Measurements from ENCODE around the gene DGCR2.
"Not testable (repeated sequence)": the region's sequence is repeated elsewhere in the genome, so short reads cannot be mapped to it uniquely, and the experiment has no call there.

The DGCR2 gene

DNA sequence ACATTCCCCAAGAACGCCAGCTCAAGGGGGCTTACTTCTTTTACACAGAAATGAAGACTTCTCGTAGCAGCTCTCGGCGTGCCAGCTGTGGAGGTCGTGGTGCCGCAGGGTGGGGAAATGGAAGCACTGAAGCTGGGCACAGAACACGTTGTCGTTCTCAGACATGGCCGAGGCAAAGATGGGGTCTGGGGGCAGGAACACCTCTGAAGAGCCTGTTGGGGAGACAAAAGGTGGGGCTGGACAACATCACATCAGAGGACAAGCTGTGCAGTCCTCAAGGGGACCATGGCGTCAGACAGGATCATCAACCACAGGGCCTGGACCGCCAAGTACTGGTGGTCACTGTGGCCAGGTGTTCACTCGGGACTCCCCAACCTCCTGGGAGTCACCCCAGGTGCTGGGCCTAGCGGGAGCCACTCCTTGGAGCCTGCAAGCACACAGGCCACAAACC is 65.2 kb downstream of the DGCR2 start:
- no peak for DNase-seq

DNA sequence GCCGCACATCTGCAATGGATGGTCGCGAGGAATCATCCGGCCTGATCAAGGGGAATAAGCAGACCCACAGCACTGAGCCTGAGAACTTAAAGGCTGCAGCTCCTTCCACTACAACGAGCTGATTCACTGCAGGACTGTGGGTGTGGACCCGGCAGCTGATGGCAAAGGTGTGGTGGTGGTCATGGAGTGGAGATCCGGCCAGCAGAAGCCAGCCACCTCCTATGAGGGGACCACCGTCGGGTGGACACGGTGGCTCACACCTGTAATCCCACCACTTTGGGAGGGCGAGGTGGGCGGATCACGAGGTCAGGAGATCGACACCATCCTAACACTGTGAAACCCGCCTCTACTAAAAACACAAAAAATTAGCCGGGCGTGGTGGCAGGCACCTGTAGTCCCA is 66.4 kb downstream of the DGCR2 start:
- DNase-seq, result no peak

DNA sequence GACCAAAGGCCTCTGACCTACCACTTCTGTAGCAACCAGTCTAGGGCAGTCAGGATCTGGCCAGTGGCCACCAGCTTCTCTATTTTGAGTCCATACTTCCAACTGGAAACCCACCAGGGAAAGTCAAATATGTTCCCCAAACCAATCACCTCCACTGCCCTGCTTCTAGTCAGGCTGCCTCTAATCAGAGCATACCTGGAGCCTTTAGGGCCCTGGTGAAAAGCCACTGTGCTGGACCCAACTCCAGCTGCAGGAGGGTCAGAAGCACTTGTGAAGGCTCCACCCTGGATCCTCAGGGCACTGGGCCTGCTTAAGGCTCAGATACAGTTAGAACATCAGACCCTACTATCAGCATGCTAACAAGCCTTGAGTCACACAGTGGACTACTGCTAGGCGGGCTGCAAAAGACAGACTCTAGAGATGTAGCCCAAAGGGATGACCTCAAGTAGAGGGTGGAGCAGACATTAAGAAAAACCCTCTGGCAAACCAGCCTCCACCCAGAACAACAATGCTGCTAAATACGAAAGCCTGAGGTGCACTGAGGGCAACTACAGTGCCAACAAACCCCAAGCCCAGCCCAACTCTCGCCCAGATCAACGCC is 69.2 kb downstream of the DGCR2 start:
- no peak for DNase-seq

GRCh38 chr22:19051381-19052072 is 70.7 kb downstream of the DGCR2 start:
- no peak for DNase-seq

GRCh38 chr22:19050847-19051246 is 71.4 kb downstream of the DGCR2 start:
- not testable (repeated sequence) for DNase-seq

DNA sequence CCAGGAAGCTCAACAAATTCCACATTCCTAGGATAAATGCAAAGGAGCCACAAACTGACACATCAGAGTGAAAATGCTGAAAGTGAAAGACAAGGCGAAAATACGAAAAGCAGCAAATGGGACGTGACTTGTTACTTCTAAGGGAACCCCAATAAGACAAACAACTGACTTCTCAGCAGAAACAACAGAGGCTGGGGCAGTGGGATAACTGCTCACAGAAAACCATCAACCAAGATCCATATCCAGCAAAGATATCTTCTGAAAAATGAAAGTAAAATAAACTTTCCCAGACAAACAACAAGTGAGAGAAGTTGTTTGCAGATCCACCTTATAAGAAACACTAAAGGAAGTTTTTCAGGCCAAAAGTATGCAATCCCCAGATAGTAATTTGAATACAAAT is 72.1 kb downstream of the DGCR2 start:
- DNase-seq, result no peak

DNA sequence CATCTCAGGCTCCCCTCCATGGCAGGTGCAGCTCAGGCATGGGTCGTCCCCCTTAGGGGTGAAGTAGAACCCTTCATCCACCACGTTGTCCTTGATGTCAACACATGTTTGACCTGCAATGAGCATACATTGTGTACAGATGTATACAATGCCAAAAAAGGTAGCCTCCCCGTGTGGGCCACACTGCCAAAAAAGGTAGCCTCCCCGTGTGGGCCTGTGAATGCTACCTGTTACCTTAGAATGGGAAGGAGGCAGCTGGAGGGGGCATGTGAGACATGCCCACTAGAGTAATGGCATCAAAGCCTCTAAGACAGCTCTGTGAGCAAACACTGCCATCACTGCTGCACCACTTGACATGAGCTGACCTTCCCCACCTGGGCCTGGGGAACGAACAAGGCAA is 73.7 kb downstream of the DGCR2 start:
- no peak for DNase-seq

DNA sequence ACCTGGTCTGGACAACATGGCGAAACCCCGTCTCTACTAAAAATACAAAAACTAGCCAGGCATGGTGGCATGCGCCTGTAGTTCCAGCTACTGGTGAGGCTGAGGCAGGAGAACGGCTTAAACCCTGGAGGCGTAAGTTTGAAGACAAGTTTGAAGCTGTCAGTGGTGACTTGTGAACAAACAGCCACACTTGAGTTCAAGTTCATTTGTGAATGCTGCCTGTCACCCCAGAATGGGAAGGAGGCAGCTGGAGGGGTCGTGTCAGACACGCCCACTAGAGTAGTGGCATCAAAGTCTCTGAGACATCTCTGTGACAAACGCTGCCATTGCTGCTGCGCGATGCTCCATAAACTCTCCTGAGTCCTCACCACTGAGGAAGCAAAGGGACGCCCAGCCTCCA is 74.2 kb downstream of the DGCR2 start:
- no peak for DNase-seq

- no peak for DNase-seq
Measured at GRCh38 chr22:19046719-19047609, 75.2 kb downstream of the DGCR2 start.

DNA sequence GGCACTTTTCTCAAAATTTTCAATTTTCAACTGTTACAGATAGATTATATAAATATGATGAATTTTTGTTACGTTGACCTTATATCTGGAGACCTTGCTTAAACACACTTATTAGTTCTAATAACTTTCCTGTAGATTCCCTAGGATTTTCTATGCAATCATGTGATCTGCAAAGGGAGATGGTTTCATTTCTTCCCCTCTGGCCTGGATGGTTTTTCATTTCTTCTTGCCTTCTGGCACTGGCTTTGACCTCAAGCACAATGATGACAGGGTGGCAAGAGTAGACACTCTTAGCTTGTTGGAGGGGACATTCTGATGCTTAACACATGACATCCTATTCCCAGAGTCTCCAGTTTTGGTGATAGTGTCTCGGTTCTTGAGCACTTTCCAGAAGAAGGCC is 75.9 kb downstream of the DGCR2 start:
- no peak for DNase-seq

DNA sequence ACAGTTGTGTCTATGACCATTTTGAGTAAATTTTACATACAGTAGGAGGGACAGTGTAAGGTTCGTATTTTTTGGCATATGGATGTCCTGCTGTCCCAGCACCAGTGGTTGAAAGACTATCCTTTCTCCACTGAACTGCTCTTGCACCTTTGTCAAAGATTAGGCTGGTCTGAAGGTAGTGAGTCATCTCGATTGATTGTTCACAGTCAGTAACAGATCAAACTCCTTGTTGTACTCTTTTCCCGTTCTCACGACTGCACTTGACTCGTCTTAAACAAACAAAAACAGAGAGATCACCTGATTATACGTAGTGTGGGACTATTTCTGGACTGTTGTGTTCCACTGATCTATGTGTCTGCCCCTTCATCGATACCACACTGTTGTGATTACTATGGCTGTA is 77.1 kb downstream of the DGCR2 start:
- no peak for DNase-seq

DNA sequence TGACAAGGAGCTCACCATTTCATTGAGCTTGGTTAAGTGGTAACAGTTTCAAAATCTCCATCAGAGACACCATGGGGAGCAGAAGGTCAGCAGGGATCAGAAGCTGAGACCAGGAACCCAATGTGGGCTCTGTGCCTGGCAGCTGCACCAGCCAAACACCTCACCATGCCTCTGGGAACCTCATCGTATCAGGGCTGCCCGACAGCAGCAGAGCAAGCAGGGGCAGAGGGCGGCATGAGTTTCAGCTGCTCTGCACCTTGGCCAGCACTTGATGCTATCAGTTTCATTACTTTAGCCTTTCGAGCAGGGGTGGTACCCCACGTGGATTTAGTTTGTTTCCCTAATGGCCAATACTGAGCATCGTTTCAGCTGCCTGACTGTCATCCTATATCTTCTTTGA is 77.8 kb downstream of the DGCR2 start:
- DNase-seq, result no peak

DNA sequence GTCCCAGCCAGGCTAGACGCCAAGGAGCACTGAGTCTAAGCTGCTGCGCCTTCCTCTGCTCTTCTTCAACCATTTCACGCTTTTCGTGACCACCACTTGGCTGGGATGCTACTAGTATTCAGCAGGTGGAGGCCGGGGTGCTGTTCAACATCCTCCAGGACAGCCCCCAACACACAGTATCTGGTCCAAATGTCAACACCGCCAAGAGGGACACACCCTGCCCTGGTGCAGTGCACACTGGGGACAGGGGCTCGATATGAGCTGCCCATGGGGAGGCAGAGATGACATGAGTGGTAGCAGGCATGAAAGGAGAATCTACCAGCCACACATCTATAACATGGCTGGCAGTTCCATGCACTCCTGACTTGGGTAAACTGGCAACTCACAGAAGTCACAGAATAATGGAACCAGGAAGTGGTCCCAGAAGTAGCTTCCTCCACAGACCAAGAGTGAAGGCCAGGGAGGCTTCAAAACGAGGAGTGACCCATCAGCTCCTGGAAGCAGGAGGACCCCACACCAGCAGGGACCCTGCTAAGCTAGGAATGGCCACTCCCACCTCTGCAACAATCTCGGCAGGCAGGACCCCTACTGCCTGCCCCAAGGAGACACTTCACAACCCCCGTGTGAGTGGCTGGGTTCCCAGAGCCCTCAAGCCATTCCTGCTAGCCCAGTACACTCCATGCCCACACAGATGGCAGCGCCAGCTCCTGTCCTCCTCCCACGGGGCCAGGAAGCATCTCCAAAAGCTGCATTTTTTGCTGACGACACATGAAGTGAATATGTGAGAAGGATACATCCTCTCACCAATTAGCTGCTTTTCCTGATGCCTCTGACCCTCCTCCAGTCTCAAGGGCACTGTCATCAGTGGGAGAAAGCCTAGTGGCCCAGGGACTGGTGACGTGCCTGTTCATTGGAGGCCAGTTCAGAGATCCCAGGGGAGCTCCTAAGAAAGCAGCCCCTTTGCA is 78.8 kb downstream of the DGCR2 start:
- no peak for DNase-seq

GRCh38 chr22:19042285-19043120 is 79.7 kb downstream of the DGCR2 start:
- DNase-seq, result no peak

GRCh38 chr22:19041704-19042074 is 80.5 kb downstream of the DGCR2 start:
- no peak for DNase-seq

DNA sequence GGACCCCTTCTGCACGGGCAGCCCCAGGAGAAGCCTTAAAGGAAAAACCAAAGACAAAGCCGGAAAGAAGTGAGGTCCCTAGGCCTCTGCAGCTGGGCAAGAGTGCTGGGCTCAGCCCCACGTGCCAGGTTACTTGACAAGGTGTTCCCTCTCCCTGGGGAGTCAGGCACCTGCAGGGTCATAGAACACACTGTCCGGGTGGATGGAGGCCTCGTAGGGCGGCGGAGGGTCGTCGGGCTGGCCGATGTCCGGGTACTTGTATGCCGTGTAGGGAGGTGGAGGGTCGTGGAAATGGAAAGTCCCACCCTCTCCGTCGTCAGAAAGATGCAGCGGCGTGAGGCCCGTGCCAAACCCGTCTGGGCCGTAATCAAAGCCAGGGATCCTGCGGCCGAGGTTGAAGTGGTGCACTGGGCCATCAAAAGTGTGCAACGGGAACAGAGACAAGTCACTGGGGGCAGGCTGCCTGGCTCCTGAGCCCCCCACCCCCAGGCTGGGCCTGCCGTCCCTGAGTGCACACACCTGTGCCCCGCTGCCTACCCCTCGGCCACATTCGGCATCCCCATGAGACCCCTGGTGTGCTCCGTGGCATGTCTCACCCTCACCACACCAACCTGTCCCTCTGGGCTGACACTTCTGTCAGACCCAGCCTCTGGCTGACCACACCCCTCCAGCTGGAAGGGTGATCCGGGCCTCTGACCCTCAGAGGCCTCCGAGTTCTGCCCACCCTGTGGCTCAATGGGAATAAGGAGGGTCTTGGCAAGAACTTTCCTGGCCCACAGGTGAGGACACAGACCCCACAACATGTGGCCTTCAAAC is 81.1 kb downstream of the DGCR2 start:
- DNase-seq, result no peak

DNA sequence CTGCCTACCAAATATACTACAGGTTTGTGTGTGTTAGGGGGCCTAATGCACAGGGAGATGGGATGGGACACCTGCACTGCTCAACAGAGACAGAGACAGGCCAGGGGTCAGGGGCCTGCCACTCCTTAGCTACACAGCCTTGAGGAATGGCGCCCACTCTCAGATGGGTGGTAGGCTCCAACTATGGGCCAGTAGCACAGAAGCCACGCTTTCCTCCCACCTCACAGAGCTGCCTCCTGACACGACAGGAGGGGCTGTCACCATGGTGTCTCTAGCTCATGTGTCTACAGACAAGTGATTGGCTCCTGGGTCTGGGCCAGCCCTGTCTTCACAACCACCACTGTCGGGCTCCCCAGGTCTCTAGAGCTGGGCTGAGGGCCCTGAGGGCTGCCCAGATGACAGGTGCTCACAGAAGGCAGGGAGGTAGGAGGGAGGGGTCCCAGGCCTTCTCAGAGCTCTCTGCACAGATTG is 81.8 kb downstream of the DGCR2 start:
- DNase-seq, result no peak

DNA sequence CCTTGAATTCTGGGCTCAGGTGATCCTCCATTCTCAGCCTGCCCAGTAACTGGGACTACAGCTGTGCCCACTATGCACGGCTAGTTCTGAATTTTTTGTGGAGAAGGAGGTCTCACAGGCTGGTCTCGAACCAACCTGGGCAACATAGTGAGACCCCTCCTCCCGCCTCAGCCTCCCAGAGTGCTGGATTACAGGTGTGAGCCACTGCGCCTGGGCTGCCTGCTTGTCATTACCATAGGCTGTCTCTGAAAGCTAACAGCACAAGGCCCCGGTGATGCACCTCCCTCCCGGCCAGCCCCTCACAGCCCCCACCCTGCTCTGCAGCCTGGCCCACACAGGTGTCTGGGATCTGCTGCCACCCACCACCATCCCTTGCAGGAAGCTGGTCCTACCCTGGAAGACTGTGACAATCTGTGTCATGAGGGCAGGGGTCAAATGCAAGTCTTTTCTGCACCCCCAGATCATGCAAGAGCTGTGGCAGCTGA is 82.4 kb downstream of the DGCR2 start:
- no peak for DNase-seq

DNA sequence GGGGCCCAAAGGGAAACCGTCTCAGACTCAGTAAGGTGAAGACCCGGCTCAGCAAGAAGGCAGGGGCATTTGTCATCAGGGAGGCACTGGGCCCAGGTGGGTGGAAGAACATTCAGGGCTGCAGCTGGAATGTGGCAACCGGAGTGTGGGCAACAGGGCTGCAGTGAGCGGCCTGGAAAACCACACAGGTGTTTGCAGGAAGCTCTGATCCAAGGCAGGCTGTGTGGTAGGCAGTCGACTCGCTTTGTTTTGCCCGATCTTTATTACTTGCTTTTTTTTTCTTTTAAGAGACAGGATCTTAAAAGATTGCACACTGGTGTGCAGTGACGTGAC is 82.8 kb downstream of the DGCR2 start:
- no peak for DNase-seq

DNA sequence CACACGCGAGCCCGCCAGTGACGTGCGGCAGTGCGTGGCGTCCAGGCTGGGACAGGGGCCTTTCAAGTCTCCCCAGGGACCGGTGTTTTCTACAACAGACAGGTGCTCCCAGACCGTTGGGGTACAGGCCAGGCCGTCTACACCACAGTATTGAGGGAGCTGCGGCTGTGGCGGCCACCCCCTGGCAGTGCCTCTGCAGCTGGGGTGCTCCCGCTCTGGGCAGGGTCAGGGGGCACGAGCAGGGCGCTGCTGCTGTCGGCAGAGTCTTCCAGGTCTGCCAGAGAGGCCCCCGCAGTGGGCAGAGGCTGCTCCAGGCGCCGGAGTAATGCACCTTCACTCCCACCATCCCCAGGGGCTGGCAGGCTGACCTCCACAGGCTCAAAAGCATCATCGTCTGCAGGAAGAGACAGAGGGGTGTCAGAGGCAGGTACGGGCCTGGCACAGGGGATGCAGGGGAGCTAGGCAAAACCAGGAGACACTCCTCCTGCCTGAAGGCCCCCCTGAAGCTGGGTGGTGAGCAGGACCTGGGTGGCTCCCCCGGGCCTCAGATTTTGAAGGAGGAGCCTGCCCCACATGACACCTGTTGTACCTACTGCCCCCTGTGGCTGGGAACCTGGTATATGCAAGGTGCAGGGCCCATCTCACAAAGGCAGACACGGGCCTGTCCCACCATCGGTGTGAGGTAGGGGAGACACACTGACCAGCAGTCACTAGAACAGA is 83.3 kb downstream of the DGCR2 start:
- no peak for DNase-seq
